Chondrocyte (in vitro differentiated cells): ENCODE measurements around the gene FXYD6. TPM values are rescaled to one million over a fixed set of nuclear protein-coding genes. Genes with fewer than 3 reads are reported as not detected.

Experiments used
- DNase-seq: peaks from one replicate; pipeline ENCODE4 v3.0.0; 2021; ENCODE audit warnings: mixed read lengths, low spot score
- H3K27ac Mint-ChIP-seq: one replicate; pipeline ENCODE4 v1.8.0; 2021; ENCODE audit warnings: mild to moderate bottlenecking, moderate library complexity, mixed read lengths; ENCODE audit not compliant: unreplicated experiment
- H3K27me3 Mint-ChIP-seq: 2 replicates; pipeline ENCODE4 v1.8.0; 2021; ENCODE audit warnings: low read depth, mixed read lengths
- H3K36me3 Mint-ChIP-seq: 2 replicates; pipeline ENCODE4 v1.8.0; 2021; ENCODE audit warnings: low read depth, mixed read lengths
- H3K4me1 Mint-ChIP-seq: 2 replicates; pipeline ENCODE4 v1.8.0; 2021; ENCODE audit warnings: low read depth, mild to moderate bottlenecking, mixed read lengths
- H3K4me3 Mint-ChIP-seq: one replicate; pipeline ENCODE4 v1.8.0; 2021; ENCODE audit warnings: mild to moderate bottlenecking, moderate library complexity, mixed read lengths; ENCODE audit not compliant: unreplicated experiment
- H3K9me3 Mint-ChIP-seq: 2 replicates; pipeline ENCODE4 v1.8.0; 2021; ENCODE audit warnings: low read depth, mixed read lengths
- total RNA-seq: library from RNA; stranded (reverse); gene quantifications from 3 replicates; pipeline ENCODE4 v1.2.1, GENCODE V29; 2021
- TF ChIP-seq, protein P1 (sequence below): fragments of 200-600 bp; sonication (generic); IDR thresholded peaks from 2 replicates; pipeline ENCODE4 v1.5.0; 2021; ENCODE audit warnings: antibody characterized with exemption, mild to moderate bottlenecking, moderate library complexity

FXYD6 gene
- total RNA-seq, 1 donor from 2014 or later: 2.8 TPM

- DNase-seq: peak; percentile 73
- Mint-ChIP-seq H3K4me1 (peaks cover 6% of the 10 kb centered on the region), H3K36me3 (no peaks in the 10 kb centered on the region), H3K27me3 (no peaks in the 10 kb centered on the region), H3K9me3 (no peaks in the 10 kb centered on the region), H3K27ac (no peak overlapping the region), H3K4me3 (no peak overlapping the region)
- TF ChIP-seq, protein P1, sequence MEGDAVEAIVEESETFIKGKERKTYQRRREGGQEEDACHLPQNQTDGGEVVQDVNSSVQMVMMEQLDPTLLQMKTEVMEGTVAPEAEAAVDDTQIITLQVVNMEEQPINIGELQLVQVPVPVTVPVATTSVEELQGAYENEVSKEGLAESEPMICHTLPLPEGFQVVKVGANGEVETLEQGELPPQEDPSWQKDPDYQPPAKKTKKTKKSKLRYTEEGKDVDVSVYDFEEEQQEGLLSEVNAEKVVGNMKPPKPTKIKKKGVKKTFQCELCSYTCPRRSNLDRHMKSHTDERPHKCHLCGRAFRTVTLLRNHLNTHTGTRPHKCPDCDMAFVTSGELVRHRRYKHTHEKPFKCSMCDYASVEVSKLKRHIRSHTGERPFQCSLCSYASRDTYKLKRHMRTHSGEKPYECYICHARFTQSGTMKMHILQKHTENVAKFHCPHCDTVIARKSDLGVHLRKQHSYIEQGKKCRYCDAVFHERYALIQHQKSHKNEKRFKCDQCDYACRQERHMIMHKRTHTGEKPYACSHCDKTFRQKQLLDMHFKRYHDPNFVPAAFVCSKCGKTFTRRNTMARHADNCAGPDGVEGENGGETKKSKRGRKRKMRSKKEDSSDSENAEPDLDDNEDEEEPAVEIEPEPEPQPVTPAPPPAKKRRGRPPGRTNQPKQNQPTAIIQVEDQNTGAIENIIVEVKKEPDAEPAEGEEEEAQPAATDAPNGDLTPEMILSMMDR: peak; percentile 73
Observed at GRCh38 chr11:117822074-117823033, 54.1 kb downstream of the FXYD6 start.

DNA sequence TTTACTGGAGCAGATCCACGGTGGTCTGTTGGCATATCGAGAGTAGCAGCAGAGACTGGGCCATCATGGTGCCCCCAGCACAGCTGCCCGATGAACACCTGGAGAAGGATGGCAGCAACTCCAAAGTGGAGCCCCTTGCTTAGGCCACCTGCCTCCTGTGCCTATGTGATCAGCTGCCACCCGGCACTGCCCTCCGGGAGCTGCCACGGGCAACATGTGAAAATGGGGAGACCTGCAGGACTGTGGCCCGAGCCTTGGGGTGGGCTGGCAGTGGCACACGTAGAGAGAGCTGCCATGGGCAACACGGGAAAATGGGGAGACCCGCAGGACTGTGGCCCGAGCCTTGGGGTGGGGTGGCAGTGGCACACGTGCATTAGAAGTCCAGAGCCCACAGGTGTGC is 55.0 kb downstream of the FXYD6 start:
- peak; percentile 80 for DNase-seq
- no peaks in the 10 kb centered on the region for H3K36me3 Mint-ChIP-seq
- TF ChIP-seq, protein P1: no peak
- no peak overlapping the region for H3K4me3 Mint-ChIP-seq
- peaks cover 7% of the 10 kb centered on the region for H3K4me1 Mint-ChIP-seq
- H3K27ac Mint-ChIP-seq: no peak overlapping the region
- no peaks in the 10 kb centered on the region for H3K9me3 Mint-ChIP-seq
- H3K27me3 Mint-ChIP-seq: no peaks in the 10 kb centered on the region

DNA sequence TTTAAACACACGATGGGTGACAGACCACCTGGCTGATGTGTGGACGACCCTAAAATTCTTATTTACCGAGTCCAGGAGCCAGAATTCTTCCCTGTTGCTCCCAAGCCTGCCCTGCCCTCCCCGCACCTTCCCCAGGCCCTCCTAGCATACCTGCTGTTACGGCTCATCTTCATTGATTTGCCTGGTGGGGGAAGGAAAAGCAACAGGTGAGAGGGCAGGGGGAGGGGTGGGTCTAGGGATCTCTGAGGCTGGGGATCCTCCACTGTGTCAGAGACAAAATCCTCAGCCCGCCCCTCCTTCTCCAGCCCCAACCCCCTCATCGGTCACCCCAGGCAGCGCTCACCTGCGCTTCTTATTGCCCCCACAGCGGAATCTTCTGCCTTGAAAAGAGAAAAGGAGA is 55.9 kb downstream of the FXYD6 start:
- peak; percentile 28 for DNase-seq
- Mint-ChIP-seq H3K36me3 (no peaks in the 10 kb centered on the region), H3K9me3 (no peaks in the 10 kb centered on the region), H3K27me3 (no peaks in the 10 kb centered on the region), H3K4me3 (no peak overlapping the region), H3K27ac (no peak overlapping the region), H3K4me1 (peaks cover 14% of the 10 kb centered on the region)
- TF ChIP-seq, protein P1: no peak

DNA sequence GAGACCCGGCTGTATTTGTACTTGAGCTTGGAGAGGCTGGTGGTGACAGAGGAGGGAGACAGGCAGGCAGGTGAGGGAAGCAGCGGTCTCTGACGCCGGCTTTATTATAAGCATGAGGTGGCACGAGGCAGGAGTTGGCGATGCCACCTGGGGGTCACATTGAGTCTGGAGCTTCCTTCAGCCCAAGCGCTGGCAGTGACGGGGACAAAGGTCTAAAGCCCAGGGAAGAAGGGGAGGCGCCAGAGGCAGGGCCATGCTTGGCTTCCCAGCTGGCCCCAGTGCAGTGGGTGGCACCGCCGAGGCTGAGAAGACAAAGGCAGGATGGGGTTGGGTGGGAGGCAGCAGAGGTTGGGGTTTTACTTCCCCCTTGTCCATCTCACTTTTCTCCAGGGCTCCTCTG is 56.4 kb downstream of the FXYD6 start:
- DNase-seq: peak; percentile 63
- TF ChIP-seq, protein P1: no peak
- Mint-ChIP-seq H3K27ac (no peak overlapping the region), H3K4me3 (no peak overlapping the region), H3K27me3 (no peaks in the 10 kb centered on the region), H3K36me3 (no peaks in the 10 kb centered on the region), H3K4me1 (peaks cover 14% of the 10 kb centered on the region), H3K9me3 (no peaks in the 10 kb centered on the region)

DNA sequence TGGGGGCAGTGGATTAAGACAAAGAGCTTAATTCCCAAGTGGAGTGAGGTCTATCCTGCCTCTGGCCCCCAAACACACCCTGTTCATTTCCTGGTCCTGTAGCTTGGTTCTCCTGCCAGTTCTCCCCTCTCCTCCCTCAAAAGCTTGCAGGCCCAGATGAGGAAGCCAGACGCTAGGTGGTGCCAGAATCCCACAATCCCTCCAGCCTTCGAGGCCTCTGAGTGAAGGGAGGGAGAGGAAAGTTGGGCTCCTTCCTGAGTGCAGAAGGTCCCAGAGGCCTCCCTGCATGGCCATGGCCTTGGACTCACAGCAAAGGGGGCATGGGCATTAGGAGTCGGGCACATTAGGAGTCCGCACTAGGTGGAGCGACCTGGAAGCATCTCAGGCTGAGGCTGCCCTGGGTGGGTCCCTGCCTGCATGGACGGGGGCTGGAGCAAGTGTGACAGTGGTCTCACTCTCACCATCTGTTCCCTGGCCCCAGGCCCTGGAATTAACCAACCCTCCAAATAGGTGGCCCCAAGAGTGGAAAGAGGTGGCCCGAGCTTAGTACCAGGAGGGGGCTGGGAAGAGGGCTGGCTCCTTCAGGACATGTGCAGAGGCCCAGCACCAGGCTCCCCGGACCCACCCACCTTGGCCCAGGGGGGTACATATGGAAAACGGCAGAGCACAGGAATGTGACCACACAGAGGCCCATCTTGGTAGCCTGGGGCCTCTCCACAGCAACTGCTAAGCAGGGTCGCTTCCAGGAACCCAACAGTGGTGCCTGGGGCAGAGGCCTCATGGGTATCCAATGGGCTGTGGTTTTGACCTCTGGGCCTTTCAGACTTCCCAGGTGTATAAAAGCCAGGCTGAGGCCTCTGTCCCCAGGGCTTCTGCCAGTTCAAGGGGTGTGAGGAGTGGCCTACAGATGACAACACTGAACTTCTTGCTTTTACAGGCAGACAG is 57.1 kb downstream of the FXYD6 start:
- no peaks in the 10 kb centered on the region for H3K36me3 Mint-ChIP-seq
- no peak overlapping the region for H3K4me3 Mint-ChIP-seq
- H3K27me3 Mint-ChIP-seq: no peaks in the 10 kb centered on the region
- no peaks in the 10 kb centered on the region for H3K9me3 Mint-ChIP-seq
- TF ChIP-seq, protein P1: peak; percentile 79
- H3K4me1 Mint-ChIP-seq: peaks cover 14% of the 10 kb centered on the region
- no peak overlapping the region for H3K27ac Mint-ChIP-seq
- peak; percentile 76 for DNase-seq
